HT-29 (cell line): ENCODE measurements around the gene SLCO4A1. TPM values are rescaled to one million over a fixed set of nuclear protein-coding genes. Genes with fewer than 3 reads are reported as not detected.

ENCODE experiments used
- DNase-seq: peaks from one replicate; pipeline ENCODE4 v3.0.0-alpha.2; 2015; ENCODE audit warnings: low spot score
- total RNA-seq: library from RNA; depleted of rRNA; stranded (reverse); fragments of >200 nt; shearing (Covaris generic); gene quantifications from 2 replicates; pipeline ENCODE4 v1.2.3, GENCODE V29; 2014; rRNA removed

SLCO4A1 gene
- total RNA-seq, 1 experiment from 2014 or later: 83.4 TPM

GRCh38 chr20:62714799-62715198 lies 72.5 kb downstream of the SLCO4A1 start:
- no peak for DNase-seq

- DNase-seq: peak; percentile 17
These were observed 72.9 kb downstream of the SLCO4A1 start for GRCh38 chr20:62715201-62715600.

GRCh38 chr20:62716198-62716940 lies 74.1 kb downstream of the SLCO4A1 start:
- DNase-seq: peak; percentile 76

GRCh38 chr20:62716941-62717310 lies 74.6 kb downstream of the SLCO4A1 start:
- no peak for DNase-seq

- peak; percentile 51 for DNase-seq
These were observed 75.6 kb downstream of the SLCO4A1 start for GRCh38 chr20:62717933-62718332.

GRCh38 chr20:62718546-62718945 lies 76.2 kb downstream of the SLCO4A1 start:
- no peak for DNase-seq

GRCh38 chr20:62719250-62719935 lies 77.1 kb downstream of the SLCO4A1 start:
- DNase-seq: no peak

Other genes starting within 250 kb of the SLCO4A1 start
- 9.5 and 9.8 TPM in 2 replicates for gene CABLES2, start 235.2 kb upstream of the SLCO4A1 start, total RNA-seq
- gene RBBP8NL, start 215.0 kb upstream of the SLCO4A1 start, total RNA-seq: 24.4 and 26.7 TPM in 2 replicates
- gene GATA5, start 166.5 kb upstream of the SLCO4A1 start, total RNA-seq: 0.05 and 0.13 TPM in 2 replicates
- 76.6 and 78.7 TPM in 2 replicates for gene NTSR1, start 66.3 kb downstream of the SLCO4A1 start, total RNA-seq
- gene MRGBP, start 154.0 kb downstream of the SLCO4A1 start, total RNA-seq: 88.8 and 98.8 TPM in 2 replicates
- gene OGFR, start 162.3 kb downstream of the SLCO4A1 start, total RNA-seq: 197 and 202 TPM in 2 replicates
- 57.4 and 59.7 TPM in 2 replicates for gene COL9A3, start 174.5 kb downstream of the SLCO4A1 start, total RNA-seq
- gene TCFL5, start 219.3 kb downstream of the SLCO4A1 start, total RNA-seq: 16.1 and 17.1 TPM in 2 replicates